ENCODE results near the gene TOR2A.

TOR2A gene

GRCh38 chr9:127698985-127699670 lies 36.0 kb downstream of the TOR2A start:
- DNase-seq (ENCODE audit: low read depth), result no peak

GRCh38 chr9:127698386-127698785 lies 36.7 kb downstream of the TOR2A start:
- DNase-seq (ENCODE audit: low read depth), result no peak

- no peak for DNase-seq (ENCODE audit: low read depth)
Measured at GRCh38 chr9:127697575-127697974, 37.5 kb downstream of the TOR2A start.

- no peak for DNase-seq (ENCODE audit: low read depth)
Measured at GRCh38 chr9:127694890-127695720, 40.0 kb downstream of the TOR2A start.

GRCh38 chr9:127693697-127694096 lies 41.4 kb downstream of the TOR2A start:
- DNase-seq (ENCODE audit: low read depth), result no peak

- DNase-seq (ENCODE audit: low read depth), result no peak
Measured at GRCh38 chr9:127693143-127693542, 42.0 kb downstream of the TOR2A start.

GRCh38 chr9:127692071-127692470 lies 43.0 kb downstream of the TOR2A start:
- DNase-seq (ENCODE audit: low read depth), result no peak

- DNase-seq (ENCODE audit: low read depth), result no peak
Measured at GRCh38 chr9:127690735-127691134, 44.4 kb downstream of the TOR2A start.

- DNase-seq (ENCODE audit: low read depth), result no peak
Measured at GRCh38 chr9:127689329-127690000, 45.6 kb downstream of the TOR2A start.

- no peak for DNase-seq (ENCODE audit: low read depth)
Measured at GRCh38 chr9:127686461-127687393, 48.4 kb downstream of the TOR2A start.

- no peak for DNase-seq (ENCODE audit: low read depth)
Measured at GRCh38 chr9:127684576-127684975, 50.5 kb downstream of the TOR2A start.

- no peak for DNase-seq (ENCODE audit: low read depth)
Measured at GRCh38 chr9:127683723-127684122, 51.4 kb downstream of the TOR2A start.

- no peak for DNase-seq (ENCODE audit: low read depth)
Measured at GRCh38 chr9:127682351-127683136, 52.5 kb downstream of the TOR2A start.

All from CMK (cell line).